Gastrocnemius medialis (tissue), 4 donors: Measurements from ENCODE around the gene CTIF.

ENCODE experiments used
- POLR2A ChIP-seq, 2 donors: fragments of 450-650 bp; IDR thresholded peaks; one replicate each; pipeline ENCODE4 v1.6.1; 2017; ENCODE audit warnings: antibody characterized with exemption in 2 of 2, mild to moderate bottlenecking in 2 of 2, moderate library complexity in 2 of 2
- TF ChIP-seq, protein P1 (sequence below), 5 experiments: fragments of 450-650 bp in 3 of 5; fragments of 200-600 bp in 2 of 5; sonication (generic) in 2 of 5; IDR thresholded peaks in 4 of 5; conservative IDR thresholded peaks in 1 of 5; 1 replicate in 4 of 5; 2 replicates in 1 of 5; pipeline ENCODE4 v1.5.1; 2016 to 2019; ENCODE audit warnings: antibody characterized with exemption in 5 of 5, mild to moderate bottlenecking in 3 of 5, moderate library complexity in 3 of 5

DNA sequence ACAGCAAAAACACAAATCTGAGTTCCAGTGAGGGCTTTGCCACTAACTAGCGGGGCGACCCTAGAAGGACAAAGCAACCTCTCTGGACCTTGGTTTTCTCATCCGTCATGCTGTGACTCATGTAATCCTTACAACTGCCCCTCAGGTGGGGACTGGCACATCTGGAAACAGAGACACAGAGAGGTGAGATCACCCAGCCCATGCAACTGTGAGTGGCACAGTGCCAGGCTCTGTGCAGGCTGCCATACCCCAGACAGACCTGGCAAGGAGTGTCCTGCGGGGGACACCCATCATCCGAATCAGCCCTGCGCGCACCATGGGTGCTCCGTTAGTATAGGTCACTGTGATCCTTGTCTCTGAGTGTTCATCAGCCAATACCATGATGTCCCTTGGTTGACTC, 213.6 kb downstream of the CTIF start:
- TF ChIP-seq, protein P1, sequence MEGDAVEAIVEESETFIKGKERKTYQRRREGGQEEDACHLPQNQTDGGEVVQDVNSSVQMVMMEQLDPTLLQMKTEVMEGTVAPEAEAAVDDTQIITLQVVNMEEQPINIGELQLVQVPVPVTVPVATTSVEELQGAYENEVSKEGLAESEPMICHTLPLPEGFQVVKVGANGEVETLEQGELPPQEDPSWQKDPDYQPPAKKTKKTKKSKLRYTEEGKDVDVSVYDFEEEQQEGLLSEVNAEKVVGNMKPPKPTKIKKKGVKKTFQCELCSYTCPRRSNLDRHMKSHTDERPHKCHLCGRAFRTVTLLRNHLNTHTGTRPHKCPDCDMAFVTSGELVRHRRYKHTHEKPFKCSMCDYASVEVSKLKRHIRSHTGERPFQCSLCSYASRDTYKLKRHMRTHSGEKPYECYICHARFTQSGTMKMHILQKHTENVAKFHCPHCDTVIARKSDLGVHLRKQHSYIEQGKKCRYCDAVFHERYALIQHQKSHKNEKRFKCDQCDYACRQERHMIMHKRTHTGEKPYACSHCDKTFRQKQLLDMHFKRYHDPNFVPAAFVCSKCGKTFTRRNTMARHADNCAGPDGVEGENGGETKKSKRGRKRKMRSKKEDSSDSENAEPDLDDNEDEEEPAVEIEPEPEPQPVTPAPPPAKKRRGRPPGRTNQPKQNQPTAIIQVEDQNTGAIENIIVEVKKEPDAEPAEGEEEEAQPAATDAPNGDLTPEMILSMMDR (IDR thresholded peaks at IDR 0.05 in 4 of 5, conservative IDR thresholded peaks at IDR 0.05 in 1 of 5) = no peak
- TF ChIP-seq POLR2A (IDR thresholded peaks at IDR 0.05) = no peak
